NOMO-1 treated with DMSO at 0.1 percent for 48 hours (cell line): Measurements from ENCODE around the gene CD47.

Source experiments
- DNase-seq: peaks from one replicate; lab custom pipeline; 2025; ENCODE audit not compliant: unreplicated experiment; lab: John Stamatoyannopoulos, UW

Gene CD47

DNA sequence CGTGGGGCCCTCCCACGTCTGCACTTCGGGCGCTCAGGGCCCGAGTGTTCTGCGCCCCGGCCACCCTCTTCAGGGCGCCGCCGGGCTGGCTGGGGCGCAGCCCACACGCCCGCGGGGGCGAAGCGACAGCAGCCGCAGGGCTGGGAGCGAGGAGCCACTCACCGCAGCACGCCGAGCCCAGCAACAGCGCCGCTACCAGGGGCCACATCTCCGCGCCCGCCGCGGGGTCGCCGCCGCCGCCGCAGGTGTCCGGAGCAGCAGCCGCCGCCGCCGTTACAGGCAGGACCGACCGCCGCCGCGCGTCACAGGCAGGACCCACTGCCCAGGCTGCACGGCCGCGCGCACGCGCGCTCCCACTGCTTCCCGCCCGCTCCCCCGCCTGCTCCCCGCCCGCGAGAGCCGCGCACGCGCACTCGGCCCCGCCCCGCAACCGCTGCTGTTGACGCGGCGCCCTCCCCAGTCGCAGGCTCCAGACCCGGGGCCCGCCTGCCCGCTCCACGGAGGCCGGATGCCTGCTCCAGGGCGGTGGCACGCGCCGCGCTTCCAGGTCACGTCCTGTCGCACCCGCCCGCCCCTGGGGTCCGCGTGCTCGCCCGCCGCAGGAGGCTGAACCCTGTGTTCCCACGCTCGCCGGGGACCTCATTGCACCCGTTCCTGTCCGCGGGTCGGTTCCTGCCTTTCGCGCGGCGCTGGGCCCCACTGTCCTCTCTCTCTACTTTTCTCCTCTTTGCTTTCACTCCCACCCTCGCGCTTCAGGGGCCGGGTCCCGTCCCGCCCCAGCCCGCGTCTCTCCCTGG lies at the start of gene CD47:
CD47 (minus strand) TSS at position 331 of the 797 bp plus-strand sequence; CDS start at position 208, 123 bp downstream.
- DNase-seq = peak; percentile 90

DNA sequence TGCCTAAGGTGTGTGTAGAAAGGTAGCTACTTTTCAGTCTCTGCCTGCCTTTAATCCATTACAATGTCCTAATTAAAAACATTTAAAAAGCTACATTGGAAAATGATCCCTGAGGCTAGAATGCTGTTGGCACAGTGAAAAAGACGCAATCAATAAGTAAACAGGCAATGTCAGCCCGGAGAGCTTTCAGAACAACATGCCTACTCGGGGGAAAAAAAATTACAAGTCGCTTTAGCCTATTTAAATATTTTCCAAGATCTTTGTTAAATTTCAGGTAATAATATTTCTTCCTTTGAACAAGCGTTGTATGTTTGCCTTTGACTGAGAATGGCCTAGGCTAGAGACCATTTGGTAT lies 46.6 kb upstream of the CD47 start:
- DNase-seq = no peak

DNA sequence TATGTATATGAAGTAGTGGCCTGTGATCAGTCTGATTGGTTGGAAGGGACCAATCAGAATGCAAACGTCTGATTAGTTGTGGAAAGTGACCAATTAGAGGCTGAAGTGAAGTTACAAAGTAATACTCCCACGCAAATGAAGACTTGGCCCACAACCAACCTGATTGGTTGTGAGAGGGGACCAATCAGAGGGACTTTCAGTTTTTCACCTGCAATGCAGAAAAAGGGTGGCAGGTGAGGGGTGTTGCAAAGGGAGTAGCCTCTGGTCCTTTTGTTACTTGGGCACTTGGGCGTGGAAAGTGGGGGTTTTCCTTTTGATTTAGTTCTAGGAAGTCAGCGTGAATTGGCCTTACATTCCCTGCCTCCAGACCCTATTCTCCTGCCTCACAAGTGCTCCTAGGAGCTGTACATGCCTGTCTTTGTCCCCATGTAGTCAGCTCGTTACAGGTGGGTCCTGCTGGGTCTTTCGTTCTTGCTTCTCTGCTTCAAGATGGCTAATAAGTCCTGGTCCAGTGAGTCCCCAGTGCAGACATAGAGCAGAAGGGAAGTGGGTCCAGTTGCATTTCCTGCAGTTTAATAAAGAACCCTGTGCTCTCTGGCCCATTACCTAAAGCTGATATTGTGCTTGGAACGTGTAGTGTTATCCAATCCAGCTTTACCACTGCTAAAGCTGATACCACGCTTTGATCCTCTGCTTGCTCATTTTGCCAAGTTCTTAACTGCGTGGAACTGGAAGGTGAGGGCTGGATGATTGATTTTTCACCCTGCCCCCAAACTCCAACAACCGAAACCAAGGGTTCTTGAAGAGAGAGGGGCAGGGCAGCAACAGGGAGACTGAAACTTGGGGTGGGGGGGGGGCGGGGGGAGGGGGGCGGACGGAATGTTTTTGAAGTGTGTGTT lies 46.0 kb upstream of the CD47 start:
- DNase-seq = no peak

DNA sequence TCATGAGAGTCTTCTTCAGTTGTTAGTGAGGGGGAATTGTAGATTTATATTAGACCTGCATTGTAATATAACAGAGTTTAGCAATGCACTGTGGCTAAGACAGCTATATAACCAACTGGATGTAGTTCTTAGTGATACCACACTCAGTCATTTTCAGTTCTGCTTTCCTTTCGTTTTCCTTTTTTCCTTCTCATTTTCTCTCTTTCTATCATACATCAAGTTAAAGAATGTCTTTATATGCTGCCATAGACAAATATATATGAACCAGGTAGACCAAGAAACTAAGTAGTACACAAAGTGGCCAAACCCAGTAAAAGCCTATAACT lies 43.7 kb upstream of the CD47 start:
- peak; percentile 70 for DNase-seq

DNA sequence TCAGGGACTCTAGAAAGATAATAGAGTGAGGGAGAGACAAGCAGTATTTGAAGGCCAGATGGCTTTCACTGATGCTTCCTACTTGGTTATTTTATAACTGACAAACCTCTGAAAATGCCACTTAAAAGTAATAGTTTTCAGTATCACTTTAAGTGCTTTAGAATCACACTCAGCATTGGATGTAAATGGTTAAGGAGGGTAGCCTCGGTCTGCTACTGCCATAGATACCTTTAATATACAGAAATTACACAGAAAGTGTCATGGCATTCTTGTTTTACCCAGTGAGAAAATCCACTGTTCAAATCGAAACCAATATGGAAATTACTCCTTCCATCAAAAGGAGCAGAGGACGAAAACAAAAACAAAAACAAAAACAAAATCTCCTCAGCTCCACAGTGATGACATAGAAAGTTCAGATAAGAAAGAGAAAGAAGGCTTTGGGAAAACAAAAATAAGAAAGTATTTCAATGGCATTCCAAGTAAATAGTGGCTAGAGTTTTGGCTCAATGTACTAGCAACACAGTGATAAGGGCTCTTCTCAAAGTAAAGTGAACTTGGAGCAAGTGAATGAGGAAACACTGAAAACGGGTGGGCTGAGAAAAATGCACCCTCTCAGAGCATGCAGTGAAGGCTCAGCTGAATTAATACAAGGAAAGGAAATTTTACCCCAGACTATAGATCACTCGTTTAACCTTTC lies 43.2 kb upstream of the CD47 start:
- no peak for DNase-seq

DNA sequence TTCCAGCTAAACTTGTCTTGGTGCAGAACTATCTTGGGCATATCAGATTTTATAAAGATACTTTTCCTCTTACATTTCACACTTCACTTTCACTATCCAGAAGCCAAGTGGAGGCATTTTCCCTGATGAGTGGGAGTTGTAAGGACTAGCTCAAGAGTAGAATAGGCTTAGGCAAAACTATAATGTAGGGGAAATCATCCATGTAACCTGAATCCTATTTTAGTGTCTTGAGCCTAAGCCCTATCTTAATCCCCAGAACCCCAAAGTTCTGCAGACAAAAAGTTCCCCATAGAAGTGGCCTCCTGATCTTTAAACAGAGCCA lies 42.2 kb upstream of the CD47 start:
- no peak for DNase-seq

DNA sequence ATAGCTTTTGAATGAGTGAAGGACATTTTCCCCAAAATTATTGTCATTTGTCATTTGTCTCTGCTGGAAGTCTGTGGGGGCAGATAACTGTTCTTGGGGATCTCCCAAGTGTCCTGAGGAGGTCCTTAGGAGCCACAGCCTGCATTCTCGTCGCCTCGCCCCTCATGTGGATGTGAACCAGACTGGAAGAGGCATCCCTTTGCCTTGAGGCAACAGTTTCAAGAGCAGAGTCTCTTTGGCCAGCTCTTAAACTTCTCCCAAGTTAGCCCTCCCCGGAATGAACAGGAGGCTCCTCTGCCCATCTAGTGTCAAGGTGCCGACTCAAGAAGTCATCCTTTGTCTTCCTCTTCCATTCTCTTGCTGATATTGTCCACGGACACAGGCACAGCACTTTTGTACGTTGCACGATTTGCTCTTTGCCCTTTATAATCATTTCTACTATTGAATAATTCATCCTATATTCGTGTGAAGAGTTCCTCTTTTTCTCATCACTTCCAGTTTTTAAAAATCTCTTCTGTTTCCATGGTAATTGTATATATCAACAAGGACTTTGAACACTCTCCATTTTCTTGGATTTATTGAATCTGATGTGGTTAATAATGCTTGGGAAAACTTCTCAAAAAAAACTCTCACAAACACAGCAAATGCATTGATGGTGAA lies 40.8 kb upstream of the CD47 start:
- DNase-seq = peak; percentile 81

DNA sequence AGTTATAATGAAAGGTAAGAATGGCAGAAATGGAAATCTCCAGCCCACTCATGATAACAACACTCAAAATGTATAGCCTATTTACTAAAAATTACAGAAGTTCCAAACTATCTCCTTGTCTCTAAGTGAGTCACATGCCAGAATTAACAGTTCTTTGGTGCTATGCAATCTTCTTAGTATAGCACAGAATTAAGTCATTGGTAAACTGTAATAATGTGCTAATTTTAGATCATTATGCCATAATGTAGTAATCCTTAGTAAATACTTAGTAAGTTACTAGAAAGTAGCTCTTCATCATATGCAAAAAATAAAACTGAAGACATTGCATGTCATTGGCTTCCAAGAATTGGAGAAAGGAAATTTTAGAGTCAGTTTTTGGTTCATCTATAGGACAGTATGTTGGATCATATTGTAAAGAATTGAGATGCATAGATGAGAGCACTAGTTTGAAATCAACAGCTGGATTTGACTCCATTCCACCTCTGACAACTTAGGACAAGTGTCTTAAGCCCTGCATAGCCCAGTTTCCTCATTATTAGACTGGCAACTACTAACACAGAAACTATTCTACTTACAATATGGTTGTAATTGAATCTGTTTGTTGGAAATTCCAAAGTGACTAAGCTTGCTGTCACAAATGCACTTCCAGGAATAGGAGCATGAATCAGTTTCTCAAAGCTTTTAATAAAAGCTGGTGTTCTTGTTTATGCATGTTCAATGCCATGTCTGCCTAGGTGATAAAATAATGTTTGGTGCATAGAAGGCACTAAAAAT lies 40.1 kb upstream of the CD47 start:
- DNase-seq = peak; percentile 80

DNA sequence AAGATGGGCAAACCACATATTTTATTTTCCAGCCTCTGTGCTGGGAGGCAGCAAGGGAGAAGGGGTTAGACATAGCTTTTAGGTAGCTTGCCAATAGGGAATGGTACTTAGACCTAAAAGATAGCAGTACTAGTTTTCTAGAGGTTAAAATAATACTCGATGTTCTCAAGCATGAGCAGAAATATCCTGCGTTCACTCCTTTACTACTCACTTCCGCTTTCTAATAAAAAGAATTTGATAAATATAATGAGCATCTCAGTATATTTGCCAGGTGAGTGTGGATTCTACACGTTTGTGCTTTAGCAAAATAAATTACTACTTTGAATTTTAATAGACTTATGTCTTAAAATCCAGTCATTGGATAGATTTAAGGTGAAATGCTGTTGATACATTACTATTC lies 39.4 kb upstream of the CD47 start:
- peak; percentile 54 for DNase-seq

DNA sequence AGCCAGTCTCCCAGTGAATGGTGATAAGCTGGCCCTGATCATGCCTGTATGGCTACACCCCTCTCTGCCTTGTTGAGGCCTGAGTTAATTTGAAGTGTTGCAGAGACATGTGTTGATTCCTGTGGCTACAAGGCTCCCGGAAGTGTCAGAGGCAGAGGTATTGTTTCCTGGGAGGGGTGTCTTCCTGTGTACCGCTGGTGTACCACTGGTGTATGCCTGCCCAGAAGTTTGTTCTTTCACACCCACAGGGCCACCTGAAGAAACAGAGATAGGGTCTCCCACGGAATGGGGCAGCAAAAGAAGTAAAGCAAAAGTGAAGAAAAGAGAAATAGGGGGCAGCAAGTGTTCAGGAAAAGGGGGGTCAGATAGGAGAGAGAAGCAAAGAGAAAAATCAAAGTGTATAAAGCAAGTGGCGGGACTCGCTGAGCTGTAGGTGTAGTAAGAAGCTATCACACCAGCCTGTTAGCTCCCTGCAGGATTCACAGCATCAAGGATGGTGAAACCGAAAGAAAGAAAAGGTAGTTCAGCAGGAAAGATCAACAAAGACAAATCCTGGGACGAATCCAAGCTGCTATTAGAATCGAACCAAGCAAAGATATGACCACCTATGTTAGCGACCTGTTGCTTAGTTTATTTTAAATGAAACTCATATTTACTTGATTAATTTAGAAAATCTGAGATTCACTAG lies 36.6 kb upstream of the CD47 start:
- DNase-seq = no peak

DNA sequence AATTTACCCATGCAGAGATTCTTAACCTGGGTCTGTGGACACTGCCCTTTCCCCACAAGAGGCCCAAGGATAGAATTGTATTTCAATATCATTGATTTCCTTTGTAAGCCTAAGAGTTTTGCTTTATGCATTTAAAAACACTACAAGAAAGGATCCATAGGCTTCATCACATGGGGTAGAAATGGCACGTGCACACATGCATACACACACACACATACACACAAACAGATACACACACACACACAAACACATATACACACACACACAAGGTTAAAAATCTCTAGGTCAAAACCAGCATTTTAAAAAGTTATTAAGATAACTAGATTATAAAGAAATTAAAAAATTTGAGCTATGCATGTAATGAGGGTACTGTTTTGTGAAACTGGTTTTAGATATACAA lies 35.5 kb upstream of the CD47 start:
- no peak for DNase-seq

DNA sequence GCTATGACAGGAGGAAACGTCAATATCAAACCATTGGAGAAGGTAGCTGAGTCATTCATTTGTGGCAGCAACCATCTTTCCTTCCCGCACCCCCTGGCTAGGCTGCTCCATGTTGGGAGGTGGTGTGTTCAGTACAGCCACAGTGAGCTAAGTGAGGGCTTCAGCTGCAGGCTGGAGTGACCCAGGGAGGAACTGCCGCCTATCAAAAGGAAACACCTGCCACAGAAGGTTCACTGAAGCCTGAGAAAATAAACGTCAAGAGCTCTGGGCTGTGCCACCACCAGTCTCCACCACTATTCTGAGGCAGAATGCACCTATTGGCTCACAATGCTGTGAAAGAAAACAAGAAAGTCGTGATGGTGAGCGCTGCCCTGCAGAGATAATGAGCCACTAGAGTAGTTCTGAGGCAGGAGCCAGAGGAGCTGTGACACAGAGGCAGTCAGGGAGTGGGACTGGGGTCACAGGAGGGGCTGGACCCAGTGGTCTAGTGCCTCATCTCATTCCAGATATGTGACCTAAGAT lies 34.8 kb upstream of the CD47 start:
- DNase-seq = no peak

DNA sequence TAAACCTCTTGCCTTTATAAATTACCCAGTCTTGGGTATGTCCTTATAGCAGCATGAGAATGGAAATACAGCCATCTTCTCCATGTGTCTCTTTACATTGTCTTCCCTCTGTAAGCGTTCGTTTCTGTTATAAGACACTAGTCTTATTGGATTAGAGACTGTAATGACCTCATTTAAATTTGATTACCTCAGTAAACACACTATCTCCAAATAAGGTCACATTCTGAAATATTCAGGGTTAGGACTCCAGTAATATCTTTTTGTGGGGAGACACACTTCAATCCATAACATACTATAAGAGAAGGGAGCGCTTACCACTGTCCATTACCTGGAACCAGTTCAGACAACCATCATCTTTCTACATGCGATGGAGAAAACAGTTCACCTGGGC lies 34.3 kb upstream of the CD47 start:
- DNase-seq = no peak

DNA sequence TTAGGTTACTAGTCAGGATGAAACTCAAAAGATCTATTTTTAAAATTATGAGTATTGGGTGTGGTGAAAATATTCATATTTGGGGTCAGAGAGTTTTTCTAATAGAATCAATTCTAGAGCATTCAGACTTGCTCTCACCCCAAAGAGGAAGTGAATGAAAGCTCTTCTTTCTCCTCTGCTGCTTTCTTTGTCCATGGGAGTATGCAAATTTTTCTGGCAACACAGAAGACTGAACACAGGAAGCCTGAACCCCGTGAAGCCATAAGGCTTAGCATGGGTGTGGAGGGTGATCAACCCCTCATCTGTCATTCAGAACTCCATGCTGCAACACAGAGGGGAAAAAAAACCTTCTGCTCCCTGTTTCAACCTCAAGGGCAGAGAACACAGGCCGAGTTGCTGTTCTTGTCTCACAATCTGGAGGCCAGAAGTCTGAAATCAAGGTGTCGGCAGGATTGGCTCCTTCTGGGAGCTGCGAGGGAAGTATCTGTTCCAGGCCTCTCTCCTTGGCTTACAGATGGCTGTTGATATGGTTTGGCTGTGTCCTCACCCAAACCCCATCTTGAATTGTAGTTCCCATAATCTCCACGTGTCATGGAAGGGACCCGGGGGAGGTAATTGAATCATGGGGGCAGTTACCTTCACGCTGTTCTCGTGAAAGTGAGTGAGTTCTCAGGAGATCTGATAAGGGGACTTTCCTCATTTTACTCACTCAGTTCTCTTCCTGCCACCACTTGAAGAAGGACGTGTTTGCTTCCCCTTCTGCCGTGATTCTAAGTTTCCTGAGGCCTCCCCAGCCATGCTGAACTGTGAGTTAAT lies 33.7 kb upstream of the CD47 start:
- peak; percentile 64 for DNase-seq

DNA sequence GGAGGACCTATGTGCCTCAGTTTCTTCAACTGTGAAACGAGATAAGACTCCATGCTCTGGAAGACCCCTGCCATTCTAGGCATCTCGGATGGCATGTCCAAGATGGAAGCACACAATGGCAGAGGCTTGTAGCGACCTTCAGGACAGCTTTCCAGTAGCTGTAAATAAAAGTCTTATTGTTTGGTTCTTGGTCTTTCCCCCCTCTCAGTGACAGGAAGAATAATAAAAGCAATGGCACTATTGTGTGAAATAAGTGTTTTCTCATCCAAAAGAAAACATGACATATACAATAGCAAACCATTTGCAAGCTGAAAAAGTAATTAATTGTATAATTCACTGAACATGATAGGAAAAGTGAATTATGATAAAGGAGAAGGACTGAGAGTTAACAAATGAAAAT lies 32.5 kb upstream of the CD47 start:
- DNase-seq = no peak

DNA sequence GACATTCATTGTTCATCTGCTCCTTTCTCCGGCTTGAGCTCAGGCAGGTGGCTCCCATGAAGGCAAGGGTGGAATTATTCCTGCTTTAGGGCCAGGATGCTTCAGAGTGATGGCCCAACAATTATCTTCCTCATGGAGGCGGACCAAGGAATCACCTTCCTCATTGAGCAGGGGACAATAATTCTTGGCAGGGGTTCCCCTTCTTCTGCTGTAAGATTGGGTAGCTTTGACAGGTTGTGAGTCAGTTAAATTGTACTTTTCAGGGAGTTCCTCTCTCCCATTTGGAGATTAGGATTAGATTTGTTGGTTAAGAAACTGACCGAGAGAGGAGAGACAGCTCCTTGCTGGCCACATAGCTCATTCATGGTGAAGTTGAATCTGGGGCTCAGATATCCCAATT lies 31.4 kb upstream of the CD47 start:
- DNase-seq = no peak

DNA sequence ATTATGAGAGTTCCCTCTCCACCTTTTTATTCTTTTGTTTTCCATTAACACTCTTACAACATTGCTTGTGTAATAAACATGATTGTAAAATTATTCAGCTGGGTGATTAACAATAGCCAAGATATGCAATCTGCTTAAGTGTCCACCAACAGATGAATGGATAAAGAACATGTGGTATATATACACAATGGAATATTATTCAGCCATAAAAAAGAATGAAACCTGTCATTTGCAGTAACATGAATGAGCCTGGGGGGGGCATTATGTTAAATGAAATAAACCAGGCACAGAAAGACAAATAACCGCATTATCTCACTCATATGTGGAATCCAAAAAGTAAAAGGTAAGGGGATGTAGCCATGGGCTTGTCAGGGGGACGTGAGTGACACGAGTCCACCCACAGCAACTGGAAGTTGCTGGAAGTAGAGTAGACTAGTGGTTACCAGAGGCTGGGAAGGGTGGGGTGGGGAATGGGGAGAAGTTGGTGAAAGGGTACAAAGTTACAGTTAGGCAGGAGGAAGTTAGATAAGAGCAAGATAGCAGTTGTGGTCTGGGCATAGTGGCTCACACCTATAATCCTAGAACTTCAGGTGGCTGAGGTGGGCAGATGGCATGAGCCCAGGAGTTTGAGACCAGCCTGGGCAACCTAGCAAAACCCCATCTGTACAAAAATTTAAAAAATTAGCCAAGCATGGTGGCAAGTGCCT lies 28.7 kb upstream of the CD47 start:
- DNase-seq = no peak

DNA sequence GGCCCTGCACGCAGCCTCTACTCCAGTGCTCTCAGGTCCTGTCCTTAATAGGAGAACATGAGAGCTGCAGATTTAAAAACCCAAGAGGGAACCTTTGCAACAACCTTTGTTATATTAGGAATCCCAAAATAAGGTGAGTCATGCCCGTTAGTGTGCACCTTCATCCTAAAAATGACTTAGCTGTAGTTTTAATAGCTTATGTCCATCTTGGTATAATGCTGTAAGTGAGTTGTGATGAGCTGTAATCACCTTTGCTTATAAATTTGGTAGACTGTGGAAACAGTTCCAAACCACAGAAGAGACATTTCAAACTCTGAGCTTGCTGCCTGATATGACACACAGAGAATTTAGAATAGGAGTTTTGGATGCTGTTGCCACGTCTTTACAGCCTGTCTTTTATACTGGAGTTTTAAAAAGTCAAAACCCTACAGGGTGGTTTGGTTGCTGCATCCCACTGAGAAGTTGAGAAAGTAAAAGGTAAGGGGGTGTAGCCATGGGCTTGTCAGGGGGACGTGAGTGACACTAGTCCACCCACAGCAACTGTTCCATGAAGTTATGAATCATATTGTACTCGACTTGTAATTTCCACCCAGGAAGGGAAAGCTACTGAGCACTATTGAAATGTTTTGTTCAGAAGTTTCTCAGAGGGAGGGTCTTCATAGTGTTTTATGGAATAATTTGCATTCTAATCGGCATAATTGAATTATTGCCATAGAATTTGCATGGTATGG lies 27.4 kb upstream of the CD47 start:
- no peak for DNase-seq
